ENCODE data around the gene CLSTN2.

GRCh38 chr3:140103986-140104645 is 169.1 kb downstream of the CLSTN2 start:
- TF ChIP-seq CTCF (IDR thresholded peaks at IDR 0.05) (no peak), POLR2A (IDR thresholded peaks at IDR 0.05) (no peak), POLR2AphosphoS5 (IDR thresholded peaks at IDR 0.05; ENCODE audit: insufficient read depth in 1 of 2, low read depth in 1 of 2) (no peak)

Measured in vagina (tissue), 2 donors.